ENCODE results near the gene ZNF175.

ZNF175 gene

DNA sequence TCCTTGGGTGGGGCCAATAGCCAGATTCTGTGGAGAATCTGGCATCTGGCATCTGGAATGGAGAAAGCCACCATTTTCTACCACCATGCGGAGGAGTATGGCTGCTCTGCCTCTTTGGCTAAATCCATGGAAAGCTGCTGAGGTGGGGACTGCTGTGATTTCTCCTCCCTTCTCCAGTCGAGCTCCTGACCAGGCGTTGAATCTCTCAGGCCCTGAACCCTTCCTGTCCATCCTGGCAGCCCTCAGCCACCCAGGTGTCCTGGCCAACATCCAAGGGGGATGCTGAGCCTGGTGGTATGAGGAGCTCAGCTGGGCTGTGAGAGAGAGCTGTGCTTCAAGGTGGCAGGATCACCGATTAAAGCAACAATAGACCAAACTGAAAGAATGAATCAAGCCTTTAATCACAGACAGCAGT lies 22.2 kb upstream of the ZNF175 start:
- no peak for DNase-seq (ENCODE audit: extremely low spot score, insufficient read length, low read depth)
- no peak for FAIRE-seq

GRCh38 chr19:51549533-51550324 lies 21.4 kb upstream of the ZNF175 start:
- DNase-seq (ENCODE audit: extremely low spot score, insufficient read length, low read depth) (no peak), FAIRE-seq (peak; percentile 35)

DNA sequence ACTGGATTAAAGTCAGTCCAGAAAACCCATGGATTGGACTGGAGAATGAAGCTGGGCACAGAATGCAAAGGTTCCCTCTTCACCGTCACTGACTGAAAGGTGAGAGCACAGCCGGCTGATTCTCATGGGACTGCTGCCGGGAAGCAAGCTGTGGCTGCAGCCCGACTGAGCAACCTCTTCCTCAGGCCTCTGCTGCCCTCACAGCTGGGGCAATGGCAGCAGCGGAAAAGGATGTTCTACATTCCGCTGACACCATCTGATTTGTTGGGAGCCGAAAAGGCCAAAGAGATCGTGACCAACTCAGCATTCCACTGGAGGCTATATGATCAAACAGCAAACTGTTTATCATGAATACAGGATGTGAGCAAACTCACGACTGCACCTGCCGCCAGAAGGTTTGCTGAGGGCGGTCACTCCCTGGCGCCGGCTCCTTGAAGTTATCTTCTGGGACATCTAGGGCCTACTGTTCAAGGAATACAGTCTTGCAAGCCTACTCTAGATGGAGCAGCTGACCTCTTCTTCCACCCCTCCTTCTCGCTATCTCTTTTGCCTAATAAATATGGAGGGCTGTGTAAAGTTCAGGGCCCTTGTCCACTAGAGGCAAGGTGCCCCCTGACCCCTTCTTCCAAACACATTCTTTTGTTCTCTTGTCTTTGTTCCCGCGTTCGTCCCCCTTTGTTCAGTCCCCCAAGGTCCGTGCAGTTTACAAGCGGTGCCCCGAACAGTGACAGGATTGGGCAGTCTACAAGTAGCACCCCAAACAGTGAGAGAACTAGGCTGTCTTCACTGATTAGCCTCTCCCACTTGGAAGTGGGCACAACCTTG lies 20.0 kb upstream of the ZNF175 start:
- no peak for FAIRE-seq
- no peak for DNase-seq (ENCODE audit: extremely low spot score, insufficient read length, low read depth)

- DNase-seq (ENCODE audit: extremely low spot score, insufficient read length, low read depth) (no peak), FAIRE-seq (no peak)
Observed at GRCh38 chr19:51551673-51552432, 19.2 kb upstream of the ZNF175 start.

- FAIRE-seq (no peak), DNase-seq (ENCODE audit: extremely low spot score, insufficient read length, low read depth) (no peak)
Observed at GRCh38 chr19:51552608-51552995, 18.5 kb upstream of the ZNF175 start.

DNA sequence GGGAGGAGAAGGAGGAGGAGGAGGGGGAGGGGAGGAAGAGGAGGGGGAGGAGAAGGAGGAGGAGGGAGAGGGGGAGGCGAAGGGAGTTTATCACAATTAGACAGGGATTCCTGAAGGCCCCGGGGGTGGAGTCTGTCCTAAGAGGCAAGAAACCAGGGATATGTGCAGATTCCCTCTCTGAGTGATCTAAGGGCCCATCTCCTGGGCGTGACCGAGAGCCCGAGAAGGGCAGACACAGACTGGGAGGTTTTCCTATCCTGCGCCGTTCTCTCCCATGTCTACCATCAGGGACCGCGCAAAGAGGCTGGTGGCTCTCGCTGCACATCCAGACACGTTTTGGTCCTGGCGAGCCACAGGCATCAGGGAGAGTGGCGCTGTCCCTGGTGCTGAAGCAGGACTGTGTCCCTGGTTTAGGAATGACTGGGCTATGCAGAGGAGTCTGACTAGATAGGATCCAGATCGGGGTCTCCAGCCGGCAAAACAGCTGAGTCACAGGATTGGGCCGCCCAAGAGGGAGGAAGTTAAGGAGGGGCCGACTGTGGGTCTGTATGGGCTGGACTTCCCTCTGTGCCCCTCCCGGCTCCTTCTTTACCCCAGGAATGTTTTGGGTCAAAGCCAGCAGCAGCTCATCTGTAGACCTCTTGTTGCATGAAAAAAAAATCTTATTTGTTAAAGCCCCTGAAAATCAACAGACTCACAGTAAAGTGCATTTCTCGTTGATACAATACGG lies 17.9 kb upstream of the ZNF175 start:
- DNase-seq (ENCODE audit: extremely low spot score, insufficient read length, low read depth), result no peak
- FAIRE-seq, result no peak

- no peak for DNase-seq (ENCODE audit: extremely low spot score, insufficient read length, low read depth)
- FAIRE-seq, result no peak
Observed at GRCh38 chr19:51559240-51559639, 11.8 kb upstream of the ZNF175 start.

DNA sequence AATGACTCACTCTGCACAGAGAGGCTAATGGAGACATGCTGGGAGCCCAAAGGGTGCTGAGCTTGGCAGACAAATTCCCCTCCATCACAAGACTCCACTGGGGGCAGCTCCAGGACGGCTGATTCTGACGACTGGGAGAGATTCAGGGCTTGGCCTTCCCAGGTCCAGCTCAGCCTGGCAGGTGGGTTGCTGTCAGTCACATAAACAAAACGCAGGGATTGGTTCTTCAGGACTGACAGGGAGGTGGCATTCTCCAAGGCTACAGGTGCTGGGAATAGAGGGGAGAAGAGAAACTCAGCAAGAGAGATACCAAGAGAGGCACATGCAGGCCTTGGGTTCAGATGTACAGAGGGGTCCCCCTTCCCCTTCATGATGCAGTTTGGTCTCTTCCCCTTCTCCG lies 10.7 kb upstream of the ZNF175 start:
- DNase-seq (ENCODE audit: extremely low spot score, insufficient read length, low read depth) (no peak), FAIRE-seq (no peak)

GRCh38 chr19:51564791-51565190 lies 6.3 kb upstream of the ZNF175 start:
- FAIRE-seq (peak; percentile 45), DNase-seq (ENCODE audit: extremely low spot score, insufficient read length, low read depth) (peak; percentile 7)

GRCh38 chr19:51565583-51565982 lies 5.5 kb upstream of the ZNF175 start:
- DNase-seq (ENCODE audit: extremely low spot score, insufficient read length, low read depth) (no peak), FAIRE-seq (no peak)

GRCh38 chr19:51566489-51567100 lies 4.5 kb upstream of the ZNF175 start:
- no peak for FAIRE-seq
- no peak for DNase-seq (ENCODE audit: extremely low spot score, insufficient read length, low read depth)

DNA sequence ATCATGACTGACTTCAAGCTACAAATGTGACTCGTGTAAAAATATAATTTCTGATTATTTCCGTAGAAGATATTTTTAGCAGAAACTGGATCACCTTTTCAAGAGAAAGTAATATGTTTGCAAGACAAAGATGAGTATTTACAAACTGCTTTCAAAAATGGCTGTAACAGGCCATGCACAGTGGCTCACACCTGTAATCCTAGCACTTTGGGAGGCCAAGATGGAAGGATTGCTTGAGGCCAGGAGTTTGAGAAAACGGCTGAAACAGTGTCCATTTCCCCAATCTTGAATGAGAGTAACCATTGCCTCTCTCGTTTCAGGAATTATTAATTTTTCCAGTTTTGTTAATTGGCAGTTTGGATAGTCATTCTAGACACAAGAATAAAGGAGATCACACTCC lies 3.5 kb upstream of the ZNF175 start:
- DNase-seq (ENCODE audit: extremely low spot score, insufficient read length, low read depth) (no peak), FAIRE-seq (no peak)

- DNase-seq (ENCODE audit: extremely low spot score, insufficient read length, low read depth), result no peak
Observed at GRCh38 chr19:51568456-51568855, 2.6 kb upstream of the ZNF175 start.

DNA sequence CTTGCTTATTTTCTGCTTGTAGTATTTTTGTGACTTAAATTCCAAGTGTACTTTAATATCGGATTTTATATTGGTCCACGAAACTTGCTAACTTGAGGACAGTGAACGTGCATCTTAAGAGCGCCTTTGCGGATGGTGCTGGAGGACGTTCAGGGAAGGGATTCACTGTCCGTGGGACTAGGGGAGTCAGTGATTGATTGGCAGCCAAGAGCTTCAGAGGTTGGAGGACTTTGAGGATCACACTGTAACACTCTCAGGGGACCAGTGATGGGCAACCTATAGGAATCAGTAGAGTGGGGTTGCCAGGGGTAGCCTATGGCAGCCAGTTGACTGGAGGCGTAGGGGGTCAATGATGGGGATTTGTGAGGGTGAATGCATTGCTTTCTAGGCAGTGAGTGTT lies 516 bp downstream of the ZNF175 start:
- FAIRE-seq (no peak), DNase-seq (ENCODE audit: extremely low spot score, insufficient read length, low read depth) (no peak)

More at GRCh38 chr19:51568456-51568855, 2.6 kb upstream of the ZNF175 start:
- FAIRE-seq, result no peak

DNA sequence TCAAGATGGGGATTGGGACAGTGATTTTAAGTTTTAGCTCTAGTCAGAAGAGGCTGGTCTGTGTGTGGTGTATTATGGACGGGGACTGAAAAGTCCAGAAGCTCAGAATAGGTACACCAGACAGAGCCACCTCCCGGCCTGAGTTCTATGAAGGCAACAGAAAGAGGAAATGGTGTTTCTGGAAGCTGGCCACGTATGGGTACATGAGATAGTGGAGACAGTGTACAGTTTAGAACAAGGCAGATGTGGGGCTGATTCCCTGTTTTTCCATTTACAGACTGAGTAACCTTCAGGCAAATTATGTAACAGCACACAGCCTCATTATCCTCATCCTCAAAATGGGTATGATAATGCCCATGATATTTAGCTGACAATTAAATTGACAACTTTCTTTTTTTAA lies 1.3 kb downstream of the ZNF175 start:
- FAIRE-seq (peak; percentile 75), DNase-seq (ENCODE audit: extremely low spot score, insufficient read length, low read depth) (no peak)

- FAIRE-seq (no peak), DNase-seq (ENCODE audit: extremely low spot score, insufficient read length, low read depth) (no peak)
Observed at GRCh38 chr19:51572908-51573307, 1.8 kb downstream of the ZNF175 start.

- DNase-seq (ENCODE audit: extremely low spot score, insufficient read length, low read depth), result no peak
- FAIRE-seq, result no peak
Observed at GRCh38 chr19:51573331-51573730, 2.2 kb downstream of the ZNF175 start.

- no peak for DNase-seq (ENCODE audit: extremely low spot score, insufficient read length, low read depth)
- FAIRE-seq, result peak; percentile 56
Observed at GRCh38 chr19:51576850-51577249, 5.8 kb downstream of the ZNF175 start.

- no peak for DNase-seq (ENCODE audit: extremely low spot score, insufficient read length, low read depth)
- FAIRE-seq, result no peak
Observed at GRCh38 chr19:51586103-51586728, 15.1 kb downstream of the ZNF175 start.
